Measurements from ENCODE around the gene ITGA11. TPM values are rescaled to one million over a fixed set of nuclear protein-coding genes. Genes with fewer than 3 reads are reported as not detected.

ITGA11 gene
- total and polyA plus RNA-seq, 2 of the 13 experiments (the other 11 are each of a cell fraction or from before 2014, with no cell fraction given), result not detected

DNA sequence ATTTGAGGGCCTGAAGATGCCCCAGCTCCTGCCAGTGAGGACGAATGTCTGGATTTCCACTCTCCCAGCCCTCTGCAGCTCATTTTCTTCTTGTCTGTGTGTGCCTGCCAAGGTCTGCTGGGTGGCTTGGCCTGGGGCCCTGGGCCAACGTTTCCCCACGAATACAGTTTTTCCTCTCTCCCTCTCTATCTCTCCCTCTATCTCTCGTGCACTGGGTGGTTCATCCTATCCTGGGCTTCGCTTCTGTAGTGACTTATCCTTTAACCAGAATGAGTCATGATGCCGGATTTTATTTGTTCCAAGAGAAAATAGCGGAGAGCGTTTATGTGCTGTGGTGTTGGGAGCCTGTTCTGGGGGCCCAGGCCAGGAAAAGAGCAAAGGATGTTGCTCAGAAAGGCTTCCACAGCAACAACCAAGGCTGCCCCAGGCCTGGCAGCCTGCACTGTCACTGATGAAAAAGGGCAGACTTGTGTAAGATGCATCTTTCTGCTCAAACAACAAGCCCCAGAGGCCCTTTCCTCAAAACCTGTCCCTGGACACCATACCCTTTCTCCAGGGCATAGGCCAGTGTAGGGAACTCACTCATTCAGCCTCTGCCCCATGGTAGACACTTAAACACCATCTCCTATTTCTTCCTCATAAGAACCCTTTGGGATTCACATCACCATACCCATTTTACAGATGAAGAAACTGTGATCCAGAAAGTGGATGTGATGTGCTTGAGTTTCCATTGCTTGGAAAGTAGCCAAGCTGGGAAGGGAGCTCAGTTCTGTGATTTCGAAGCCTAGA lies 47.3 kb downstream of the ITGA11 start (continued):
- no peak for TF ChIP-seq TEF (CRISPR knock-in tag; IDR thresholded peaks at IDR 0.05)
- TF ChIP-seq RAD51 (IDR thresholded peaks at IDR 0.05; ENCODE audit: borderline replicate concordance), result no peak
- TF ChIP-seq NBN (conservative IDR thresholded peaks at IDR 0.05), result no peak
- TF ChIP-seq FOXM1 (CRISPR knock-in tag; IDR thresholded peaks at IDR 0.05), result no peak
- no peak for TF ChIP-seq ZNF660 (CRISPR knock-in tag; IDR thresholded peaks at IDR 0.05; ENCODE audit: borderline replicate concordance, low read depth)

DNA sequence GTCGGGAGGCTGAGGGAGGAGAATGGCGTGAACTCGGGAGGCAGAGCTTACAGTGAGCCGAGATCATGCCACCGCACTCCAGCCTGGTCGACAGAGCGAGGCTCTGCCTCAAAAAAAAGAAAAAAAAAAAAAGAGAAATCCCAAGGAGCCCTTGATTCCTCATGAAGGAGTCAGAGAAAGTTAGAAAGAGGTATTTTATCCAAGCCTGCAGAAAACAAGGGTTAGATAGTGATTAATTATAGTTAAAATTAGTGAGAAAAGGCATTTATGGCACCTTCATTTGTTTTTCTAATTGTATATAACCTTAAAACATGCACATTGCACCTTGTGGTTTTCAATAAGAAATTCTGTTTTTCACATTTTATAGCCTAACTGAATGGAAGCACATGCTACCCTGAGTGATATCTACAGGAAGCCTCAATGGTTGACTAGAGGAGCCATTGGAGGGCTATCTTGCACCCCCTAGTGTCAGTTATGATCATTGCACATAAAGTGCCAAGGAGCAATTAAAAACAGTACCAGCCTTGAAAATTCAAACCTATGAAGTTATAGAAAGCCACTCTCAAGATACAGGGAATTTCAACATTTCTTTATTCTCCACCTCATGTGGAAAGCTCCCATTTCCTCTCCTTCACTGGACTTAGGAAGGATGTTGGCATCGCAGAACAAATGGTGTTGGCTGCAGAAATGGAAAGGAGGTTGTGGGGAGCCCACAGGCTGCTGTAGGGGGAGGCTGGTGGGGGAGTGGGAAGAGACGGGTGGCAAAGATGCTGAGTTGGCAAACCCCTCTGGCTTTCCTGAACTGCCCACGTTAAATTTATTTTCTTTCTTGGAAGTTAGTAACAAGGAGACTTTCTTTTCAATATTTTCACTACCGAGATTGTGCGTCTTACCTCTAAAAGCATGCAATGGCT lies 48.5 kb downstream of the ITGA11 start:
- peak; percentile 47 for TF ChIP-seq STAG1 (CRISPR knock-in tag; IDR thresholded peaks at IDR 0.05)
- TF ChIP-seq KMT2B (CRISPR knock-in tag; IDR thresholded peaks at IDR 0.05), result no peak
- no peak for TF ChIP-seq ZNF430 (CRISPR knock-in tag; IDR thresholded peaks at IDR 0.05)
- peak; percentile 64 for TF ChIP-seq CTCF (CRISPR knock-in tag; IDR thresholded peaks at IDR 0.05)
- TF ChIP-seq SMC3 (IDR thresholded peaks at IDR 0.05; ENCODE audit: low read length), result peak; percentile 39; the same call in 1 of the 2 replicates
- TF ChIP-seq RAD21 (CRISPR knock-in tag; IDR thresholded peaks at IDR 0.05), result 0 out of 2 replicates have a peak, but pooled peaks have one; percentile 16
- no peak for TF ChIP-seq ZNF382 (CRISPR knock-in tag; IDR thresholded peaks at IDR 0.05; ENCODE audit: borderline replicate concordance)
- no peak for TF ChIP-seq MAFF (IDR thresholded peaks at IDR 0.05; ENCODE audit: low read depth, low read length)
- no peak for TF ChIP-seq ZBTB3 (CRISPR knock-in tag; IDR thresholded peaks at IDR 0.05; ENCODE audit: borderline replicate concordance, low read depth)
- TF ChIP-seq MAFK (conservative IDR thresholded peaks at IDR 0.05 in 1 of 2, IDR thresholded peaks at IDR 0.05 in 1 of 2; ENCODE audit: low read length in 2 of 2), result peak; percentile 35 to 69
- peak; percentile 41 for TF ChIP-seq TEAD3 (CRISPR knock-in tag; optimal IDR thresholded peaks at IDR 0.05; ENCODE audit: borderline replicate concordance)
- ChIA-PET CTCF (ENCODE audit: low intra/inter-chr PET ratio, low total read pairs) (interaction anchor here (0.7 to 1.6 kb wide), 3 partner anchors 77 to 1529 kb away, joined by 3 to 11 read pairs (median 8); no protein-coding TSS in a partner anchor), POLR2A (no interaction called here)
- H3K4me1 ChIP-seq (ENCODE audit: insufficient read depth, low read length), result peaks cover 10% of the 10 kb centered on the region
- intact Hi-C loops (cut with micrococcal nuclease; ENCODE audit: unreplicated experiment), result loop anchor here (1.0 kb wide), 2 partner anchors 77 to 130 kb away; no protein-coding TSS in a partner anchor
- H3K27ac ChIP-seq (ENCODE audit: extremely low read length, insufficient read depth, low read length), result no peak overlapping the region
- H3K9me3 ChIP-seq (ENCODE audit: low read length), result no peaks in the 10 kb centered on the region
- H3K9ac ChIP-seq (ENCODE audit: insufficient read depth, low read depth, low read length), result no peak overlapping the region
- no peak overlapping the region for H2AFZ ChIP-seq (ENCODE audit: low read length)
- no peak overlapping the region for H3K4me3 ChIP-seq (replicated peaks in 1 of 3; ENCODE audit: insufficient read depth in 1 of 3, low read depth in 2 of 3, low read length in 3 of 3)
- no peaks in the 10 kb centered on the region for H3K36me3 ChIP-seq (replicated peaks in 1 of 2; ENCODE audit: control insufficient read depth in 1 of 2, insufficient read depth in 2 of 2, low read length in 2 of 2)
- H4K20me1 ChIP-seq (ENCODE audit: insufficient read depth, low read length), result no peaks in the 10 kb centered on the region
- in situ Hi-C loops (cut with HindIII; ENCODE audit: extremely low pct_ligation_motif_present, low pct_unique_long_range_greater_than_20kb), result loop anchor here (5.0 kb wide), 1 partner anchor 126 kb away; no protein-coding TSS in a partner anchor
- peaks cover 12 to 25% of the 10 kb centered on the region in 2 experiments; a peak in 4 of 5 replicates for H3K27me3 ChIP-seq (ENCODE audit: control insufficient read depth in 1 of 2, insufficient read depth in 2 of 2, low read length in 2 of 2)
- WGBS (ENCODE audit: low lambda C conversion rate), result 79% methylated on average over 12 of the region's 12 CpGs
- BruUV-seq (replicated peaks), result no TSS peak
- FAIRE-seq (peak; percentile 75), ATAC-seq (0 out of 3 replicates have a peak, but pooled peaks have one; percentile 41), DNase-seq (ENCODE audit: low spot score) (peak; percentile 39)
- no peak overlapping the region for H3K4me2 ChIP-seq (ENCODE audit: low read depth, low read length)
- H3K79me2 ChIP-seq (ENCODE audit: insufficient read depth, low read length), result no peaks in the 10 kb centered on the region
